CD4-positive, alpha-beta memory T cell (primary cell): ENCODE measurements around the gene AK8. TPM values are rescaled to one million over a fixed set of nuclear protein-coding genes. Genes with fewer than 3 reads are reported as not detected.

Experiments used
- CTCF ChIA-PET: fragments of 350-600 bp; sonication (Branson Sonifier 250); formaldehyde crosslinking; loops from one replicate; lab custom pipeline; 2021; ENCODE audit warnings: inconsistent platforms; ENCODE audit not compliant: partially characterized antibody; lab: Charles Lee
- POLR2A ChIA-PET: fragments of 350-600 bp; sonication (Branson Sonifier 250); formaldehyde crosslinking; loops from one replicate; lab custom pipeline; 2021; ENCODE audit not compliant: partially characterized antibody; lab: Charles Lee
- DNase-seq, 5 donors: peaks; one replicate each; pipeline versions ENCODE4 v3.0.0 to v3.0.0-alpha.2; 2020 to 2022; ENCODE audit warnings: mixed read lengths in 1 of 5
- H3K27ac ChIP-seq: one replicate; pipeline ENCODE4 v1.7.0; 2013; ENCODE audit warnings: low read depth, low read length
- H3K27me3 ChIP-seq: 2 replicates; pipeline ENCODE4 v1.7.0; 2013; ENCODE audit warnings: mild to moderate bottlenecking, low read length, moderate library complexity; ENCODE audit not compliant: insufficient read depth
- H3K36me3 ChIP-seq: 2 replicates; pipeline ENCODE4 v1.7.0; 2013; ENCODE audit warnings: mild to moderate bottlenecking, low read length, moderate library complexity; ENCODE audit not compliant: insufficient read depth
- H3K4me1 ChIP-seq: 2 replicates; pipeline ENCODE4 v1.7.0; 2013; ENCODE audit warnings: mild to moderate bottlenecking, low read length, moderate library complexity; ENCODE audit not compliant: insufficient read depth
- H3K4me3 ChIP-seq, 2 donors: one replicate each; pipeline ENCODE4 v1.7.0; 2013; ENCODE audit warnings: low read length in 2 of 2, mild to moderate bottlenecking in 1 of 2
- H3K9me3 ChIP-seq, 2 donors: one replicate each; pipeline ENCODE4 v1.7.0; 2013; ENCODE audit warnings: low read length in 2 of 2, control low read depth in 1 of 2; ENCODE audit not compliant: control insufficient read depth in 1 of 2
- H3K27ac Mint-ChIP-seq, 7 donors: one replicate each; pipeline ENCODE4 v1.8.0; 2020 to 2021; ENCODE audit warnings: mixed read lengths in 7 of 7, mild to moderate bottlenecking in 6 of 7, inconsistent platforms in 3 of 7, moderate library complexity in 3 of 7
- H3K27me3 Mint-ChIP-seq, 2 donors: one replicate each; pipeline ENCODE4 v1.8.0; 2020 to 2021; ENCODE audit warnings: mixed read lengths in 2 of 2
- H3K36me3 Mint-ChIP-seq, 2 donors: one replicate each; pipeline ENCODE4 v1.8.0; 2020 to 2021; ENCODE audit warnings: mixed read lengths in 2 of 2, inconsistent platforms in 1 of 2, mild to moderate bottlenecking in 1 of 2
- H3K4me1 Mint-ChIP-seq, 4 donors: one replicate each; pipeline ENCODE4 v1.8.0; 2020 to 2021; ENCODE audit warnings: mixed read lengths in 4 of 4, mild to moderate bottlenecking in 1 of 4
- H3K4me3 Mint-ChIP-seq, 8 donors: one replicate each; pipeline ENCODE4 v1.8.0; 2020 to 2021; ENCODE audit warnings: mixed read lengths in 8 of 8, mild to moderate bottlenecking in 7 of 8, moderate library complexity in 6 of 8, inconsistent platforms in 3 of 8
- H3K9me3 Mint-ChIP-seq, 8 donors: one replicate each; pipeline ENCODE4 v1.8.0; 2020 to 2021; ENCODE audit warnings: mixed read lengths in 8 of 8, mild to moderate bottlenecking in 5 of 8, inconsistent platforms in 3 of 8, moderate library complexity in 1 of 8
- intact Hi-C: fragments of 100-400 bp; cut with micrococcal nuclease; formaldehyde crosslinking; loops from one replicate; pipeline ENCODE4 v1.15.1; 2023
- polyA plus RNA-seq, 2 donors: library from polyadenylated mRNA; unstranded; fragments of 300-500 nt; fragmentation: Illumina TruSeq; gene quantifications; one replicate each; pipeline ENCODE4 v1.2.3, GENCODE V29; 2021
- total RNA-seq, 2 experiments: library from RNA; stranded (reverse); gene quantifications; one replicate each; pipeline ENCODE4 v1.2.3, GENCODE V29; 2021

Gene AK8
- total and polyA plus RNA-seq, 4 experiments from 2014 or later, result 0.28 TPM; not detected in 3

DNA sequence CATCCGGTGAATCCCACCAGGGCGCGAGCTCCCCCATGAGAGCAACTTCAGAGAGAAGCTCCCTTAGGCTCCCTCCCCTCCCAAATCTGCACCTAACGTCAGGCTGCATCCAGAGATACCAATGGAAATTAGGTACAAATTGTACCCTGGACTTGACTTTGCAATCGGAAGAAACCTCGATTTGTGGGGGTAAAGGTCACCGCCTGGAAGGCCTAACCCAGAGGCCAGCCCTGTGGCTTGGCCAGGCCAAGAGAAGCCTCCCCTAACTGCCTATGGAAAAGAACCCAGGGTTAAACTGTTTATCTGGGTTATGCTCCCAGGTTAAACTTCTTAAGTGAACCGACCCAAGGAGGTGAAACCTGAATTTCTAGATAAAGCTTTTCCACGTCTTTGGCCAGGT lies 127.4 kb downstream of the AK8 start:
- no peak for DNase-seq
- Histone ChIP-seq H3K27me3 (no peaks in the 10 kb centered on the region), H3K27ac (no peak overlapping the region), H3K9me3 (no peaks in the 10 kb centered on the region), H3K36me3 (no peaks in the 10 kb centered on the region), H3K4me1 (no peaks in the 10 kb centered on the region), H3K4me3 (no peak overlapping the region)
- CTCF ChIA-PET, result no interaction called here
- H3K27ac Mint-ChIP-seq, result no peak overlapping the region
- peaks cover 5 to 14% of the 10 kb centered on the region in 2 donors for H3K27me3 Mint-ChIP-seq
- H3K4me1 Mint-ChIP-seq, result no peaks in the 10 kb centered on the region
- intact Hi-C loops, result no loop called here
- POLR2A ChIA-PET, result no interaction called here
- no peaks in the 10 kb centered on the region for H3K36me3 Mint-ChIP-seq
- H3K4me3 Mint-ChIP-seq, result no peak overlapping the region
- no peaks in the 10 kb centered on the region for H3K9me3 Mint-ChIP-seq

DNA sequence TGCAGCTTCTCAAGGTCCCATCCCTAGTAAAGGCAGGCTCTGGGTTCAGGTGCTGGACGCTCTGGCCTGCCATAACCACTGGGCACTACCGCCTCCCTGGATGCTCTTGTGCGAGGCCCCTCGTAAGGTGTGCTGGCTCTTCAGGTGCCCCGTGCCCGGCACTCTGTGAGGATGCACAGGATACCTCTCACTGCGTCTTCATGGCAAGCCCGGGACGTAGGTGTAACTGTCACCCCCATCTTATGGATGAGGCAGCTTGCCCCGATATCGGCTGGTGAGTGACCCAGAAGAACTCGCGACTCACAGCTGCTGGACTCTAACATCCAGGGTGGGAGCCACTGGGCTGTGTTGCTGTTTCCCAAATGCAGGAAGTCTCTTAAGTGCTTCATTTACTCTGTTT lies 128.8 kb downstream of the AK8 start:
- CTCF ChIA-PET, result no interaction called here
- POLR2A ChIA-PET, result no interaction called here

DNA sequence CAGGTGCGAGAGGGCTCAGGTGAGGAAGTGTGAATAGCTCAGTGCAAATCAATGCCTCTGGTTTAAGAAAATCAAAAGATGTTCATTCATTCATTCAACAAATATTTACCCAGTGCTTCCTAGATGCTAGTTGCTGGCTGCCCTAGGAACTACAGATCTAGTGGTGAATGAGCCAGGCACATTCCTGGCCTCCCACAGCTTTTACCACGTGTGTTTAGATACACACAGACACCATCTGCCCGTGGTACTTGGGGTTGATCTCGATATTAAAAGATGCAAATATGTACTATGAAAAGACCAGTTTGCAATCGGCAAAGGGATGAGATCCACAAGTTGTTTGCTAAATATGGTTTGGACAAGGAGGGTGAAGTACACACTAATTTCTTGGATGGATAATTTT lies 129.6 kb downstream of the AK8 start:
- Mint-ChIP-seq H3K9me3 (no peaks in the 10 kb centered on the region), H3K36me3 (no peaks in the 10 kb centered on the region), H3K4me1 (peaks cover 0 to 3% (median 1%) of the 10 kb centered on the region in 4 donors), H3K27ac (no peak overlapping the region), H3K27me3 (peaks cover 20 to 26% of the 10 kb centered on the region in 2 donors), H3K4me3 (no peak overlapping the region)
- CTCF ChIA-PET, result no interaction called here
- Histone ChIP-seq H3K36me3 (no peaks in the 10 kb centered on the region), H3K27ac (no peak overlapping the region), H3K27me3 (no peaks in the 10 kb centered on the region), H3K9me3 (no peaks in the 10 kb centered on the region), H3K4me3 (no peak overlapping the region), H3K4me1 (no peaks in the 10 kb centered on the region)
- intact Hi-C loops, result no loop called here
- POLR2A ChIA-PET, result no interaction called here
- no peak for DNase-seq

More for the DNA sequence above, 128.8 kb downstream of the AK8 start:
- peaks cover 12 to 23% of the 10 kb centered on the region in 2 donors for H3K27me3 Mint-ChIP-seq
- H3K4me3 ChIP-seq, result no peak overlapping the region
- H3K9me3 ChIP-seq, result no peaks in the 10 kb centered on the region
- no peaks in the 10 kb centered on the region for H3K36me3 ChIP-seq
- DNase-seq, result no peak
- no peaks in the 10 kb centered on the region for H3K9me3 Mint-ChIP-seq
- no peak overlapping the region for H3K27ac Mint-ChIP-seq
- H3K4me1 Mint-ChIP-seq, result peaks cover 0 to 3% (median 1%) of the 10 kb centered on the region in 4 donors
- H3K27me3 ChIP-seq, result no peaks in the 10 kb centered on the region
- H3K4me3 Mint-ChIP-seq, result no peak overlapping the region
- no peaks in the 10 kb centered on the region for H3K4me1 ChIP-seq
- no peak overlapping the region for H3K27ac ChIP-seq
- no peaks in the 10 kb centered on the region for H3K36me3 Mint-ChIP-seq
- intact Hi-C loops, result no loop called here

DNA sequence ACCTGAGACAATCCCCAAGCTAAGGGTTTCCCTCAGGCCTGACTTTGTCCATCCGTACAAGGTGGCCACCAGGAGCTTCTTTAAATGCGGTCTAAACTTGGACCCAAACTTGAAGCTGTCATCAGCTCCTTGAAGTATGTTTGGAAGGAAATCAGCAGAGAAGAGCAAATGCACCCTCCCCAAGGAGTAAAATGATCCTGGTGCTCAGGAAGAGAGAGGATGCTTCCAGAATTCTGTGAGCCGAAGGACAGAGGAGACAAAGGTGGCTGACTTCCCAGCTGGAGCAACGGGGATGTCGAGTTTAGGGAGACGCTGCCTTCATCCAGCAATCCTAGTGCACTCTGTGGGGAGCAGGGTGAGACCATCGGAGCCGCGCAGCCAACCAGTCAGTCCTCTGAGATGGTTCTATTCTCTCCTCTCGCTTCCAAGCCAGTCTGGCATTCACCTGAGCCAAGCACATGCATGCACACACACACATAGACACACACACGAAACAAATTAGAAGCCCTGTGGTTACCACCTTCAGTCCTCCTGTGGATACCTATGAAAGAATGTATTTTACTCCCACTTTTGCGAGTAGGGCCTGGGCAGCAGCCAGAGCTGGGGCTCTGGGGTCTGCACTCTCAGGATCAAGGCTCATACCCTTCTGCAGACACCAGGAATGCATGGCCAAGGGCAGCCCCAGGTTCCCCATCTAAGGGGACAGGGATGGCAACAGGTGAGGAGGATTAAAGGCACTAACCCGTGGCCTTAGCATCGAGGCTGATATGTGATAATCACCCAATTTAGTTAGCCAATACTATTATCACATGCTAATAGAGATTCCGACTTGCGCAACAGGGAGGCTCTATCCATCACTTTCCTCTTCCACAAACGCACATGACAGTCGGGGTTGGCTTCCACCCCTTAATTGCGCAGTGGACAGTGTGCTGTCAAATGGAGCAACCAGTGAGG lies 132.1 kb downstream of the AK8 start:
- Histone ChIP-seq H3K27me3 (no peaks in the 10 kb centered on the region), H3K27ac (no peak overlapping the region), H3K4me3 (no peak overlapping the region), H3K36me3 (no peaks in the 10 kb centered on the region), H3K4me1 (no peaks in the 10 kb centered on the region), H3K9me3 (no peaks in the 10 kb centered on the region)
- Mint-ChIP-seq H3K27ac (no peak overlapping the region), H3K9me3 (no peaks in the 10 kb centered on the region), H3K4me3 (no peak overlapping the region), H3K4me1 (peaks cover 0 to 3% (median 1%) of the 10 kb centered on the region in 4 donors), H3K36me3 (no peaks in the 10 kb centered on the region), H3K27me3 (peaks cover 35 to 39% of the 10 kb centered on the region in 2 donors)
- intact Hi-C loops, result no loop called here
- DNase-seq, result no peak
- ChIA-PET POLR2A (no interaction called here), CTCF (no interaction called here)

DNA sequence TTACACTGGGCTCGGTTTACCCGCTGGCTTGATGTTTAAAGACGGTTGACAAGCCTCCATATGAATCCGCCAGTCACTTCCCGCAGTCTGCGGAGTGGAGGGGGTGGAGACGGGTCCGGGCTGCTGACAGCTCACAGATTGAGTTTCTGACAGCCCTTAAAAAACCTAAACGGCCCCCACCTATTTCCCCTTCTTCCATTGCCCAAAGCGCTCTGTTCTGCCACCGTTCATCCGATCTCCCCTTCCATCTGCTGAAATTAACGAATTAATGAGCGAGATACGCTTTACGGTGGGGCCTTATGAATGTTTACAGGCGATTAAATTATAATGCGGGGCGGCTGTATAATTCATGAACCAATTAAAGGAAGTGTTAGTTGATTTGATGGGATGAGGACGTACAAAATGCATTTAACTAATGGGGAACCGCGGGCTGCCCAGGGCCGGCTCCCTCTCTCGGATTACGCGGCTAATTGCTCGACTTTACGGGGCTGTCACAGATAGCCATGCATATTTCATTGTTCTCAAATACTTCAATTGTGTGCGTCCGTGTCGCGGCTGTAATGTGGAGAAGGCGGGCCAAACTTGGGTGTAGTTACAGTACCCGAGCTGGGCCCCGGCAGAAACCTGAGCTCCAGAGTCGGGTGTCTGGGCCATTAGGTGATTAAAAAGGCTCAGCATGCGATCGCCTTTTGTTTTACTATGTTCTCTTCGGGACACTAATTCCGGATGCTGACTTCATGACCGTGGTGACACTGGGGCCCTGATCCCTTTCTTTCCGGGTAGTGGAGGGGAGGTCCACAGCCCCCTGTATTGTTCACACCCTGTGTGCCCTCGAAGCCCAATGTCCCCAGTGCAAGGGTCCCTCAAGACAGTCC lies 133.0 kb downstream of the AK8 start:
- H3K27me3 Mint-ChIP-seq, result peaks cover 35 to 39% of the 10 kb centered on the region in 2 donors
- peaks cover 0 to 3% (median 1%) of the 10 kb centered on the region in 4 donors for H3K4me1 Mint-ChIP-seq
- POLR2A ChIA-PET, result interaction anchor here (1.0 kb wide), 1 partner anchor 24 kb away, joined by 3 read pairs; no protein-coding TSS in a partner anchor
- Histone ChIP-seq H3K27ac (no peak overlapping the region), H3K4me1 (no peaks in the 10 kb centered on the region), H3K4me3 (no peak overlapping the region), H3K27me3 (no peaks in the 10 kb centered on the region), H3K36me3 (no peaks in the 10 kb centered on the region), H3K9me3 (no peaks in the 10 kb centered on the region)
- H3K9me3 Mint-ChIP-seq, result no peaks in the 10 kb centered on the region
- CTCF ChIA-PET, result no interaction called here
- no peak overlapping the region for H3K27ac Mint-ChIP-seq
- peak overlapping the region in 2 of 8 donors; percentile 5 to 24 for H3K4me3 Mint-ChIP-seq
- DNase-seq, result no peak
- no peaks in the 10 kb centered on the region for H3K36me3 Mint-ChIP-seq
- intact Hi-C loops, result no loop called here

DNA sequence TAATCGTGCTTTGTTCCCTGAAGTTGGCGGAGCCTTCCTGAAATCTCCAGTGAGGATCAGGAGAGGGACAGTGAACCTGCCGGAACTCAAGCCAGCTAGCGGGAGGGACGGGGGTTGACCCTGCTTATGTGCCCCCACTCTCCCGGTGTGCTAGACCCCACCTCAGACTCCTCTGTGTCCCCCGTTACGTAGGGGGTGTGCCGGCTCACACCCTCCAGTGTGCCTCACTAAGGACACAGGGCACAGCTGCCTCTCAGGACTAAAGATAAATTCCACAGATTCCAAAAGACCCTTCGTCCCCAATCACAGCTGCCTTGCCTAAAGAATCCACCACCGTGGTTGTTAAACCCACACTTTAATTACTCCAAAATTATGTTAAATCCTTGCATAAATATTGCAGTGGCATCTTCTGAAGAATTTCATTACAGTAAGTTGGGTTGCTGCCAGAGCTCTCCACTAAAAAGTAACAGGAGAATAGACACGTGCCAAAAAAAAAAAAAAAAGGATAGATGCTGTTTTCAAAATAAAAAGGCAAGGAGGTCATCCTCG lies 134.1 kb downstream of the AK8 start:
- H3K9me3 Mint-ChIP-seq, result no peaks in the 10 kb centered on the region
- POLR2A ChIA-PET, result no interaction called here
- CTCF ChIA-PET, result interaction anchor here (0.6 kb wide), 1 partner anchor 51 kb away, joined by 3 read pairs; no protein-coding TSS in a partner anchor
- Histone ChIP-seq H3K27me3 (no peaks in the 10 kb centered on the region), H3K9me3 (no peaks in the 10 kb centered on the region), H3K4me3 (no peak overlapping the region), H3K4me1 (no peaks in the 10 kb centered on the region), H3K27ac (no peak overlapping the region), H3K36me3 (no peaks in the 10 kb centered on the region)
- H3K4me3 Mint-ChIP-seq, result peak overlapping the region in 1 of 8 donors; percentile 3
- H3K4me1 Mint-ChIP-seq, result peaks cover 0 to 3% (median 1%) of the 10 kb centered on the region in 4 donors
- no peaks in the 10 kb centered on the region for H3K36me3 Mint-ChIP-seq
- DNase-seq, result no peak
- H3K27me3 Mint-ChIP-seq, result peaks cover 35 to 39% of the 10 kb centered on the region in 2 donors
- intact Hi-C loops, result no loop called here
- no peak overlapping the region for H3K27ac Mint-ChIP-seq
